HS-5 (cell line): ENCODE measurements around the gene PDF.
"Not testable (repeated sequence)": the region's sequence is repeated elsewhere in the genome, so short reads cannot be mapped to it uniquely, and the experiment has no call there.

ENCODE experiments used
- DNase-seq: peaks from one replicate; pipeline ENCODE4 v3.0.0-alpha.2; 2012; ENCODE audit warnings: low read depth

Gene PDF, protein sequence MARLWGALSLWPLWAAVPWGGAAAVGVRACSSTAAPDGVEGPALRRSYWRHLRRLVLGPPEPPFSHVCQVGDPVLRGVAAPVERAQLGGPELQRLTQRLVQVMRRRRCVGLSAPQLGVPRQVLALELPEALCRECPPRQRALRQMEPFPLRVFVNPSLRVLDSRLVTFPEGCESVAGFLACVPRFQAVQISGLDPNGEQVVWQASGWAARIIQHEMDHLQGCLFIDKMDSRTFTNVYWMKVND

DNA sequence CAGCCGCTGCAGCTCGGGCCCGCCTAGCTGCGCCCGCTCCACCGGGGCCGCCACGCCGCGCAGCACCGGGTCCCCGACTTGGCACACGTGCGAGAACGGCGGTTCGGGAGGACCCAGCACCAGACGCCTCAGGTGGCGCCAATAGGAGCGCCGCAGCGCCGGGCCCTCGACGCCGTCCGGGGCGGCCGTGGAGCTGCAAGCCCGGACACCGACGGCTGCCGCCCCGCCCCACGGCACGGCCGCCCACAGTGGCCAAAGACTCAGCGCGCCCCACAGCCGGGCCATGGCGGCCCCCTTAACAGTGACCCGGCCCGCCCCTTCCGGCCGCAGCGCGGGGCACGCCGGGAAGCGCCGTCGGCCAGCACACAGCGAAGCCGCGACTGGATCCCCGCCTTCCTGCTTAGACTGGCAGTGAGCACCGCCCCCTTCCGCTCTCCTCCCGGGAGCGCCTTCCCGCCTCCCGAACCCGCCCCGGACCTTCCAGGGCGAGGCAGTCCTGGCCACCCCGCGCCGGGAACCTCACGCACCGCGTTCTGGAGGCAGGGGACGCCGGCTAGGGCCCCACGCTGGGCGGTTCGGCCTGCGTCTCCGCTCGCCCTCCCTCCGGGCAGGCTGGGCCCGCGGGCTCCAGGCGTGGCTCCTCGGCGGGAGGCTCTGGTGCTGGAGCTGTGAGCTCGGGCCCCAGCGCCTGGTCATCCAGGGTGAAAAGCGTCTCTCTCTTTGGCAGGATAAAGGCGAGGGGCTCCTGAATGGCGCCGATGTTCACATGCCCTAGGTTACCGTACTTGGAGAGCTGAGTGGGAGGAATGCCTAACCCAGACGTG, at the start of gene PDF:
Gene PDF, minus strand, starts transcription at position 303 of the 824 bp plus-strand sequence. Its CDS starts 18 bp downstream, at position 285.
- DNase-seq = peak; percentile 63

DNA sequence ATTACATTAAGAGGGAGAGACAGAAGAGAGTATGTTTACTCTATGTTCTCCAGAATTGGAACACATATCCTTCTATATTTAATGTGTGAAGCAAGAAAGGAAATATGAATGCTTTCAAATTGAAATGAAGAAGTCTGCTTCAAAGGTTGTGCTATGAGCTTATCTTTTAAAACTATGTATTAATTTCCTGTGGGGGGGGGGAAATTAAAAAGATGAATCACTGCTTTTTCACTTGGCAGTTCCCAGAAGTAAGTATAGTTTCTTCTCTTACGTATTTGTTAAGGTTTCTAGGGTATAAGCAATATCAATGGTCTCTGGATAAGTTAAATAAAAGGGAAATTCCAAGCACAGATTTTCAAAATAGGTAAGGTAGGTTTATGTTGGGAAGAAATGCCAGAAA, 48.4 kb upstream of the PDF start:
- no peak for DNase-seq

DNA sequence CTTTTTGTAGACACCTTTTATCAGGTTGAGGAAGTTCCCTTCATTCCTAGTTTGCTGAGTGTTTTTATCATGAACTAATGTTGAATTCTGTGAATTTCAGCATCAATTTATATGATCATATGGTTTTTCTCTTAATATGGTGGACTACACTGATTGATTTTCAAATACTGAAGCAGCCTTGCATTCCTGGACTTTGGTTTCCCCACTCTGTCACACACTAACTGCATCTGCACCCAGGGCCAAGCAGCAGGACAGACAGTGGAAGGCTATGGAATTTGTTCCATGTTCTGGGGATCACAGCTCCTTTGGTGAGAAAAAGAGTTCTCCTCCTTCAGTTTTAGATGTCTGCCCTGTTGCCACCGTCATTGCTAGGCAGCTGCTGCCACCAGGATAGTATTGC, 47.6 kb upstream of the PDF start:
- no peak for DNase-seq

DNA sequence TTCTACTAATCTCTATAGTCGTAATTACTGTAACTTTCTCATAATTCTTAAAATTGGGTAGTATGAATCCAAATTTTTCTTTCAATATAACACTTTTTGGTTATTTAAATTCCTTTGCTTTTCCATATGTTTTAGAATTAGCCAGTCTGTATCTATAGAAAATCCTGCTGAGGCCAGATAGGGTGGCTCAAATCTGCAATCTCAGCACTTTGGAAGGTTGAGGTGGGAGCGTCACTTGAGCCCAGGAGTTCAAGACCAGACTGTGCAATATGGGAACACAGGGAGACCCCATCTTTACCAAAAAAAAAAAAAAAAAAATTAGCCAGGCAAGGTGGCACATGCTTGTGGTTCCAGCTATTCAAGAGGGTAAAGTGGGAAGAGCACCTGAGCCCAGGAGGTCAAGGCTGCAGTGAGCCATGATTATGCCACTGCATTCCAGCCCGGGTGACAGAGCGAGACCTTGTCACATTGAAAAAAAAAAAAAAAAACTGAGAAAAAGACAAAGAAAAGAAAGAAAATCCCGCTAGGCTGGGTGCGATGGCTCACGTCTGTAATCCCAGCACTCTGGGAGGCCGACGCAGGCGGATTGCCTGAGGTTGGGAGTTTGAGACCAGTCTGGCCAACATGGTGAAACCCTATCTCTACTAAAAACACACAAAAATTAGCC, 46.1 kb upstream of the PDF start:
- no peak for DNase-seq

DNA sequence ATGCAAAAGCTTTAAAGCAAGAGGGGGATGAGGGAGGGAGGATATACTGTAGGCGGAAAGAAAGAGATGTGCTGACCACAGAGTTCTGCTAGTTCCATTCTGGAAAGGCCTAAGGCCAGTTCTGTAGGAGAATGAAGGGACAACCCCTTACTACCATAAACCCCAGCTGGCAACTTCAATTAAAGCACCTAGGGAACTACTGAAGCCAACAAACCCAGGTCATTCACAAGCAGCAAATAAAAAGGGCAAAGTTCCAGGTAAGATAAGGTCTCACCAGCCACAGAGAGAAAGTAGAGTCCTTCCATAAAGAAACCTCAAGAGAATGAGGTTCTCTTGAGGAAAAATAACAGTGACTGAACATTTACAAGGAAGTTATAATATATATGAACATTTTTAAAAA, 42.6 kb upstream of the PDF start:
- no peak for DNase-seq

DNA sequence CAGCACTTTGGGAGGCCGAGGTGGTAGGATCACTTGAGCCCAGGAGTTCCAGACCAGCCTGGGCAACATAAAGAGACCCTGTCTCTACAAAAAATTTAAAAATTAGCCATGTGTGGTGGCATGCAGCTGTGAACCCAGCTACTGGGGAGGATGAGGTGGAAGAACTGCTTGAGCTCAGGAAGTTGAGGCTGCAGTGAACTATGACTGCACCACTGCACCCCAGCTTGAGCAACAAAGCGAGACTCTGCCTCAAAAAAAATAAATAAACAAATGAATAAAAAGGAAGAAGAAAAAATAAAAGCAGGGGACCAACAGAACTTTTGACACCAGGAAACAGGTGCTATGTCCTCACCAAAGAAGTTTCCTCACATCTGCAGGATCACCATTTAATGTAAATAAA, 41.2 kb upstream of the PDF start:
- DNase-seq = no peak

DNA sequence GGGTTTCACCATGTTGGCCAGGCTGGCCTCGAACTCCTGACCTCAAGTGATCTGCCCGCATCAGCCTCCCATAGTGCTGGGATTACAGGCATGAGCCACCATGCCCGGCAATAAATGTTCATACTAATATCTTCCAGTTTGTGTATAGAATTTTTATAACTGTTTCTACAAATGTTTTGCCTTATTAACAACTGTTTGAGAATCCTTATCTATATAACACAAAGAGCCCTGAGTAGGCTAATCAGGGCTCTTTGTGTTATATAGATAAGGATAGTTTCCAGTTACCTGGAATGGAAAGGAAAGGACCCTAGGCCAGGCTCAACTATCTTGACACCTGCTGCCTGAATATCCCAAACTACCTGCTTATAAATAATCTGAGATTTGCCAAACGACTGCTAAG, 38.5 kb upstream of the PDF start:
- DNase-seq = no peak

DNA sequence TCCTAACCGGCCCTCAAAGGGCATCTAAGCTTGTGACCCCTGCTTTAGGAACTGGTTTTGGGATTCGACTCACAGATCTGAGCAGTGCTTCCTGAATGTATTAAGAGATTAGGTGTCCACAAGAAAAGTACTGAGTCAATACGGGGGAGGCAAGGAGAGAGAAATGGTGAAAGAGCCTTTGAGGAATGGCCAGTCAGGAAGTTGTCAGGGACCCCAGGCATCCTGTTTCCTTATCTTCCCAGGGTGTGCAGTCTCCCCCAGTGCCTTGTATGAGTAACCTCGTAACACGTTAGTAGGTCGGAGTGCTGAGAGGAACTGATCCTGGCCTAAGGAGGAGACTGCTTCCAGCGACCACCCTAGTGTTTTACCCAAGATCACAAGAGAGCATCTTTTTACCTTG, 37.6 kb upstream of the PDF start:
- DNase-seq = no peak

DNA sequence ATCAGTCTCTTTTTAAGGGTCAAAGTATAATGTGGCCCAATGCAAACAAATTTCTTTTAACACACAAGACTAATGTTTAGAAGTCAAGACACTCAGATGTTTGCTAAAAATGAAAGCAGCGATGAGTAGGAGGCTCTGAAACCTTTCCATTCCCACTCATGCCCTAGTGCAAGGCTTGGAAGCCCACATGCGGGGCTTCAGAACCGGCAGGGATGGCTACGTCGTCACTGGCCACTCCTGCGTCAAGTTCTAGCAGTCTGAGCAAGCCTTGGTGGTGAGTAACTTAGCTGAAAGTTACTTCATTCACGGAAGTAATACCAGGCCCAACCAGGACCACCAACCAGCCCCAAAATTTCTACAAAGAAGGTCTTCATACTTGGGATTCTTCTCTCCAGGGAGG, 36.0 kb upstream of the PDF start:
- no peak for DNase-seq

DNA sequence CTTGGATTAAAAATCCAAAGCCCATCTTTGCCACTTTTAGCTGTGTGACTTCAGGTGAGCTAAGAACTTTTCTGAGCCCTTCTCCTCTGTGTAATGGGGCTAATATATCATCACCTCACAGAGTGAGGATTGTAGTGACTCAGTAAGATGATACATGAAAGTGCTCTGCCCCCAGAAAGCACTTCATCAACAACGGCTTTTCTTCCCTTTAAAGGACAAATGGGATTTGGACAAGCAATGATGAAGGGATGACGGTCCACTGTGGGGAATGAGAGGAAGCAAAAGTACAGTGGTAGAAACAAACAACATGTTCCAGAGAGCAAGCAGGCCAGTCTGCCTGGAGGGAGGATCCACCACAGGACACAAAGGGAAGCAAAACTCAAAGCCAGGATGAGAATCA, 35.5 kb upstream of the PDF start:
- DNase-seq = no peak

DNA sequence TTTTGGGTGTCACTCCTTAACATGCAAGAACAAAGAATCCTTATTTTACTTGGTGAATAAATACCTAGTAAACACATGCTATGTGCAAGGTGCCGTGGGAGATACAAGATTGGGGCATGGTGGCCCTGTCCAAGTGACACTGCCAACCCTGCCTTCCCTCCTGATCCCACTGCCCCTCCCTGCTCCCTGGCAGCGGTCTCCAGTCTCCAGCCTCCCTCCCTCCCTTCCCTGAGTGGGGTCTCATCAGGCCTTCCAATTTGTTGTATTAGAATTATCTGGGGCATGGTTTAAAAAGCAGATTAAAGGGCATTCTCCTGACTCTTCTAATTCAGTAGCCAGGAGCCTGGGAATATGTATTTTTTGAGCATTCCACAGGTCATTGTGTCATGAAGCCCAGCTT, 33.7 kb upstream of the PDF start:
- no peak for DNase-seq

DNA sequence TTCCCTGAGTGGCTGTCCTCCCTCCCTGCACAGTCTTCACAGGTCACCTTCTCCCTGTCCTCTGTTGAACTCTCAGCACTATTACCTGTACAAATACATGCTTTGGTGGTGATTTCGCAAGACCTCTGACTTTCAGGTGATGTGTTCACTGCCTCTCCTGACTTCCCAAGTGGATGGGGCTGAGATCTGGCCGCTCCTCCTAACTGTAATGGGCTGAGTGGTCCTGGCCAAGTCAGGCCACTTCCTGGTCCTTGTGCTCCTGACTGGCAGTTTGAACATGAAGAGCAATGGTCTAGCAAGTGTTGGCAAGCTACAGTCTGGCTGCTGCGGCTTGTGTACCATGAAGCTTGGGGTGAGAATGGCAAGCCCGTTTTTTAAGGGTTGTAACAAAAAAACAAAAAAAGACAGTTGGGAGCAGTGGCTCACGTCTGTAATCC, 32.9 kb upstream of the PDF start:
- no peak for DNase-seq

DNA sequence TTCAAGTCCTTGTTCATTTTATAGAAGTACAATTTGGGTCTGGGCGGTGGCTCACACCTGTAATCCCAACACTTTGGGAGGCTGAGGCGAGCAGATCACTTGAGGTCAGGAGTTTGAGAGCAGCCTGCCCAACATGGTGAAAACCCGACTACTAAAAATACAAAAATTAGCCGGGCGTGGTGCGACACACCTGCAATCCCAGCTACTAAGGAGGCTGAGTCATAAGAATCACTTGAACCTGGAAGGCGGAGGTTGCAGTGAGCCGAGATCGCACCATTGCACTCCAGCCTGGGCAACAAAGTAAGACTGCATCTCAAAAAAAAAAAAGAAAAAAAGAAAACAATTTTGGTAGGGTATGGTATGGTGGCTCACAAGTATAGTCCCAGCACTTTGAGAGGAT, 29.7 kb upstream of the PDF start:
- DNase-seq = not testable (repeated sequence)

DNA sequence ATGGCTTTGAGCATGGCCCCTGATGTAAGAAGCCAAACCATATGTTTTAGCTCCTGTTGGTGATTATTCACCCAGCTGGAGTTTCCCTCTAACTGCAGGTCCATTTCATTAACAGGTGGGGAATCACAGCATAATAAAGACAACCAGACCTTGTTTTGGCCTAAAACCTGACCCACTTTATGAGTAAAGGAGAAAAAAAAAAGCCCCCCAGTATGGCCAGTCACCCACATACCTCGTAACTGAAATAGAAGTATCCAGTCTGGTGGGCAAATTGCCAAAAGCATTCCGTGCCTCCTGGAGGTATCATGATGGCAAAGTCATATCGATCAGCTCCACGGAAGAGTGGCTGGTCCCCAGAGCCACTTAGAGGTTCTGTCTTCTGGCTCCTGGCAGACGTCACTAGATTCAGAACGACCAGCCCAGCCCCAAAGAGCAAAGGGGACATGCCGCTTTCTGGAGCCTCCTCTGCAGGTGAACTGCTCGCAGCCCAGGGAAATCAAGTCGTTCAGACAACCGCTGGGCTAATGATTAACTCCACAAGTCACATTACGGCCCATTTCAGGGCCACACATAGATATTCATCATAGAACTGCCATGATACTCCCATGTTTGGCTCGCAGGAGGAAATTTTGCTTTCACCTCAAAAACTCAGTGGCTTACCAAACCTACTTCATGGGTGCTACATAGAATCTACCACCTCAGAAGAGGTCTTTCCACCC, 21.1 kb upstream of the PDF start, which contains the start of gene TMED6:
Gene TMED6, minus strand, starts transcription at position 478 of the 719 bp plus-strand sequence. Its CDS starts 33 bp downstream, at position 445.
- DNase-seq = no peak

DNA sequence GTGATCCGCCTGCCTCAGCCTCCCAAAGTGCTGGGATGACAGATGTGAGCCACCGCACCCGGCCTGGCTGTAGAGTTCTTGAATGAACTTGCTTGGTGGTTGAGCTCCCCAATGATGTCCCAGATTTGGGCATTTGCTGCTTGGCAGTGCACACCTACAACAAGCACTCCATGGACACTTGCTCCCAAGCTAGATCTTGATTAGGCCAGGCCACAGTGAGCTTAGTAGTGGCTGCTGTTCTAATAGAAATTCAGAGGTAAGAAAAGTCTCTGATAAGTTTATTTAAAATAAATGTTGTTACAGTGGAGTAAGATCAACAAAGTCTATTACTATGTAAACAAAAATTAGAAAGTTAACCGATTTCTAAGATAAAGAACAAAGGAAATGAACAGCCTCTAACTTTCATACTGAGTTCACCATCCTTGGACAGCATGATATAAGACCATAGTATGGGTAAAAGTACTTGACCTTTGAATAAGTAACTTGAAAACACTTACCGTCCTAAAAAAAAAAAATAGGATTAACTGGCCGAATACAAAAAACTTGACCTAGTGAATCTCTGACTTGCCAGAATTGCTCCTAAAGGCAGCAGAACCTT, 20.2 kb upstream of the PDF start:
- DNase-seq = no peak

DNA sequence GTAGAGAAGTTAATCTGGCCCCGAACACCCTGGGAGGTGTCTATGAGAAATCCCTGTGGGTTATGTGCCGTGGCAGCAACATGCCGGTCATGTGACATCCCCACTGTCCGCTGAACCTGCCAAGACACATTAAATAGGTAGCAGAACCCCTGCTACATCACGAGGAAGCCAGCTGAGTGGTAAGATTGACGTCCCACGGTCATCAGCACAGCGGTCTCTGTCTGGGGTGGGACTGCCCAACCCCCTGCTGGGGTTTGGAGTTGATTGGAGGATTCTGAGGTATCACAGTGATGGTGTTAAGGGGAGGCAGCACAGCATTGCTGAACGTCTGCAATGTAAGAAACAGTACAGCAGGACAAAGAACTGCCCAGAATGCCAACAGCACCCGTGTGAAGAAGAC, 19.1 kb upstream of the PDF start:
- DNase-seq = no peak

DNA sequence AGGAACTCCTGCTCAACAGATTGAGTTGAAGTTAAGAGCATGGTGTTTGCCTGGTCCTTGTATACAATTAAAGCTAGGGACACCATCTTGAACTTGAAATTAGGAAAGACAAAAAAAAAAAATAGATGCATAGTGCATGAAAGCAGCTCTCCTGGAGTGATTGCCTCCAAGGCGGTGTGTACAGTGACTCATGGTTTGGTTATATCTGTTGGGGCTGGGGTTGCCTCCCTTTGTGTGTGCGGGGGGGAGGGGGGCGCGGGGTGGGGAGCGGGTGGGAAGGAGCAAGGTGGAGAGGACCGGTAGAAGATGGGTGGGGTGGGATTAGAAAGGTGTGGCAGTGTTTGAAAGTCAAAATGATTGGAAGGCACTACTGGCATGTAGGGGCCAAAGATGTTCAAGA, 17.8 kb upstream of the PDF start:
- no peak for DNase-seq

DNA sequence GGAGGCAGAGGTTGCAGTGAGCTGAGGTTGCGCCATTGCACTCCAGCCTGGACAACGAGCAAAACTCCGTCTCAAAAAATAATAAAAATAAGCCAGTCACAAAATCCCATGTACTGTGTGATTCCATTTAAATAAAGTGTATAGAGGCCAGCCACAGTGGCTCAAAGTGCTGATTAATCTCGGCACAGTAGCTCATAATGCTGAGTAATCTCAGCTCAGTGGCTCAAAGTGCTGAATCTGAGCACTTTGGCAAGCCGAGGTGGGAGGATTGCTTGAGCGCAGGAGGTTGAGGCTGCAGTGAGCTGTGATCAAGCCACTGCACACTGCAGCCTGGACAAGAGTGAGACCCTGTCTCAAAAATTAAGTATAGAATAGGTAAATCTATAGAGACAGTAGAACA, 16.3 kb upstream of the PDF start:
- no peak for DNase-seq

DNA sequence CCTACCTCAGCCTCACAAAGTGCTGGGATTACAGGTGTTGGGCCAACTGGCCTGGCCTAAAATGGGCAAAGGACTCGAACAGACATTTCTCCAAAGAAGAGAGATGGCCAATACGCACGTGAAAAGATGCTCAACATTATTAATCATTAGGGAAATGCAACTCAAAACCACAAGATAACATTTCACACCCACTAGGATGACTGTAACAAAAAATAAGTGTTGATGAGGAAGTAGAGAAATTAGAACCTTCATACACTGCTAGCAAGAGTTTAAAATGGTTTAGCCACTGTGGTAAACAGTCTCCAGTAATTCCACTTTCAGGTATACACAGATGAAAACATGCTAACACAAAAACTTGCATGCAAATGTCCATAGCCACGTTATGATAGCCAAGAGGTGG, 15.5 kb upstream of the PDF start:
- DNase-seq = no peak

DNA sequence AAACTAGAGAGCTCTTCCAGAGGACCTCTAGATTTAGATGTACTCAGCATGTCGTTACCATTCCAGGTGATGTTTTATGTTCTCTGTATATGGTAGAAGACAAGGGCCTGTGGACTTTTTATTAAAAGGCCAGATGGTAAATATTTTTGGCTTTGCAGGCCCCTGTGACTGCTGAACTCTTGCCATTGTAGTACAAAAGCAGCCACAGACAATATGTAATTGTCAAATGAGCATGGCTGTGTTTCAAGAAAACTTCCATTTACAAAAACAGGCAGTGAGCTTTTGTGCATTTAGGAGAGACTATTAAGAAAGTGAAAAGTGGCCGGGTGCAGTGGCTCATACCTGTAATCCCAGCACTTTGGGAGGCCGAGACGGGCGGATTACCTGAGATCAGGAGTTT, 13.8 kb upstream of the PDF start:
- no peak for DNase-seq

DNA sequence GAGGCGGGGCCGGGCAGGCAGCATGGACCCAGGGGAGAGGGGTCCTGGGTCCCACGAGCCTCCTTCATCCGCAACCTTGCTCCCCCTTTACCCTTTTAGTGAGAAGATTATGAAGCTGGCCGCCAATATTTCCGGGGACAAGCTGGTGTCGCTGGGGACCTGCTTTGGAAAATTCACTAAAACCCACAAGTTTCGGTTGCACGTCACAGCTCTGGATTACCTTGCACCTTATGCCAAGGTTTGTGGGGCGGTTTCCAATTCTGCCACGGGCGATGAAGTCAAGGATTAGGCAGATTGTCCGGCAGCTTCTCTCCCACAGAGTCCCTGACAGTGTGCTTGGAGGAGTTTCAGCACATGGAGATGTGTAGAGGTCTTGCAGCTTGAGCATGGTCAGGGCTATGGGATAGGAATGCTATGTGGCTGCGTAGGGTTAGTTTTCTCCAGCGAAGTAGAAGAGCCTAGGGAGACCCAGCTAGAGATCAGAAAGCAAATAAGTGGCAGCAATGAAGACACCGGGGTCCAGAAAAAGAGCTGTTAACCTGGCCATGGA, 9.8 kb upstream of the PDF start:
- no peak for DNase-seq
